ENCODE data around the gene FOS.

FOS gene

GRCh38 chr14:75289840-75290388, 11.3 kb downstream of the FOS start:
- TF ChIP-seq ZNF70 (CRISPR knock-in tag; IDR thresholded peaks at IDR 0.05) (no peak), ISL1 (CRISPR knock-in tag; IDR thresholded peaks at IDR 0.05) (no peak), ARNTL (CRISPR knock-in tag; IDR thresholded peaks at IDR 0.05; ENCODE audit: borderline replicate concordance, low read depth) (no peak), TSHZ2 (CRISPR knock-in tag; IDR thresholded peaks at IDR 0.05) (no peak), ZNF8 (CRISPR knock-in tag; IDR thresholded peaks at IDR 0.05) (no peak), CSRNP3 (CRISPR knock-in tag; IDR thresholded peaks at IDR 0.05) (no peak), POU6F1 (CRISPR knock-in tag; IDR thresholded peaks at IDR 0.05; ENCODE audit: borderline replicate concordance, low read depth) (no peak)

GRCh38 chr14:75290851-75291250, 12.2 kb downstream of the FOS start:
- TF ChIP-seq PPARA (CRISPR knock-in tag; IDR thresholded peaks at IDR 0.05; ENCODE audit: borderline replicate concordance) (no peak), TSHZ2 (CRISPR knock-in tag; IDR thresholded peaks at IDR 0.05) (no peak), ARNTL (CRISPR knock-in tag; IDR thresholded peaks at IDR 0.05; ENCODE audit: borderline replicate concordance, low read depth) (no peak)
- no peak for ATAC-seq

More at GRCh38 chr14:75289840-75290388, 11.3 kb downstream of the FOS start:
- ATAC-seq, result no peak

GRCh38 chr14:75291331-75291730, 12.7 kb downstream of the FOS start:
- ATAC-seq, result no peak
- TF ChIP-seq CSDC2 (CRISPR knock-in tag; IDR thresholded peaks at IDR 0.05), result no peak
- TF ChIP-seq ARNTL (CRISPR knock-in tag; IDR thresholded peaks at IDR 0.05; ENCODE audit: borderline replicate concordance, low read depth), result no peak
- TF ChIP-seq ZC3H10 (CRISPR knock-in tag; IDR thresholded peaks at IDR 0.05), result no peak
- no peak for TF ChIP-seq PPARA (CRISPR knock-in tag; IDR thresholded peaks at IDR 0.05; ENCODE audit: borderline replicate concordance)
- no peak for TF ChIP-seq SNAI2 (CRISPR knock-in tag; IDR thresholded peaks at IDR 0.05)
- no peak for TF ChIP-seq ZNF565 (CRISPR knock-in tag; conservative IDR thresholded peaks at IDR 0.05; ENCODE audit: low read depth)
- no peak for TF ChIP-seq BACH2 (CRISPR knock-in tag; IDR thresholded peaks at IDR 0.05; ENCODE audit: borderline replicate concordance)
- TF ChIP-seq CSRNP3 (CRISPR knock-in tag; IDR thresholded peaks at IDR 0.05), result no peak
- TF ChIP-seq TCF4 (CRISPR knock-in tag; IDR thresholded peaks at IDR 0.05; ENCODE audit: borderline replicate concordance), result no peak
- TF ChIP-seq ZFP30 (CRISPR knock-in tag; IDR thresholded peaks at IDR 0.05), result no peak

- no peak for ATAC-seq
- TF ChIP-seq ZC3H10 (CRISPR knock-in tag; IDR thresholded peaks at IDR 0.05), result no peak
- no peak for TF ChIP-seq SNAI2 (CRISPR knock-in tag; IDR thresholded peaks at IDR 0.05)
- no peak for TF ChIP-seq TSHZ2 (CRISPR knock-in tag; IDR thresholded peaks at IDR 0.05)
- TF ChIP-seq PATZ1 (CRISPR knock-in tag; IDR thresholded peaks at IDR 0.05; ENCODE audit: borderline replicate concordance), result no peak
- TF ChIP-seq ARNTL (CRISPR knock-in tag; IDR thresholded peaks at IDR 0.05; ENCODE audit: borderline replicate concordance, low read depth), result no peak
- TF ChIP-seq CREB5 (CRISPR knock-in tag; IDR thresholded peaks at IDR 0.05; ENCODE audit: low read depth), result no peak
These were observed 13.5 kb downstream of the FOS start for GRCh38 chr14:75292101-75292563.

Measured in SK-N-SH treated with all-trans-retinoic acid at 6 μM for 48 hours (cell line).